HG03457 (cell line): ENCODE data around the gene DAPL1.

ENCODE experiments used
- ATAC-seq: cut with Tn5 transposase; IDR thresholded peaks from one replicate; pipeline ENCODE4 v1.9.1; 2021; ENCODE audit warnings: moderate number of reproducible peaks; ENCODE audit not compliant: unreplicated experiment

The DAPL1 gene

GRCh38 chr2:158776231-158776630 is 18.9 kb upstream of the DAPL1 start:
- no peak for ATAC-seq

- no peak for ATAC-seq
Measured at GRCh38 chr2:158777077-158777476, 18.0 kb upstream of the DAPL1 start.

GRCh38 chr2:158778243-158778642 is 16.9 kb upstream of the DAPL1 start:
- no peak for ATAC-seq

GRCh38 chr2:158779621-158780020 is 15.5 kb upstream of the DAPL1 start:
- ATAC-seq, result no peak

GRCh38 chr2:158781353-158781961 is 13.7 kb upstream of the DAPL1 start:
- ATAC-seq, result no peak

- no peak for ATAC-seq
Measured at GRCh38 chr2:158782136-158782535, 13.0 kb upstream of the DAPL1 start.

GRCh38 chr2:158782616-158783015 is 12.5 kb upstream of the DAPL1 start:
- no peak for ATAC-seq

- no peak for ATAC-seq
Measured at GRCh38 chr2:158783923-158784322, 11.2 kb upstream of the DAPL1 start.

- no peak for ATAC-seq
Measured at GRCh38 chr2:158786897-158787296, 8.2 kb upstream of the DAPL1 start.

- ATAC-seq, result no peak
Measured at GRCh38 chr2:158788951-158789350, 6.2 kb upstream of the DAPL1 start.

GRCh38 chr2:158796652-158797051 is 1.5 kb downstream of the DAPL1 start:
- ATAC-seq, result no peak

- no peak for ATAC-seq
Measured at GRCh38 chr2:158797963-158798700, 3.0 kb downstream of the DAPL1 start.

- no peak for ATAC-seq
Measured at GRCh38 chr2:158799181-158799580, 4.1 kb downstream of the DAPL1 start.

- ATAC-seq, result no peak
Measured at GRCh38 chr2:158803506-158803905, 8.4 kb downstream of the DAPL1 start.

GRCh38 chr2:158805255-158805654 is 10.1 kb downstream of the DAPL1 start:
- ATAC-seq, result no peak

GRCh38 chr2:158805936-158806335 is 10.8 kb downstream of the DAPL1 start:
- ATAC-seq, result no peak

GRCh38 chr2:158806941-158807340 is 11.8 kb downstream of the DAPL1 start:
- no peak for ATAC-seq

- no peak for ATAC-seq
Measured at GRCh38 chr2:158808426-158808825, 13.3 kb downstream of the DAPL1 start.

GRCh38 chr2:158809816-158810215 is 14.7 kb downstream of the DAPL1 start:
- ATAC-seq, result no peak

- no peak for ATAC-seq
Measured at GRCh38 chr2:158810731-158811460, 15.8 kb downstream of the DAPL1 start.

- no peak for ATAC-seq
Measured at GRCh38 chr2:158815166-158815565, 20.0 kb downstream of the DAPL1 start.

- no peak for ATAC-seq
Measured at GRCh38 chr2:158815658-158816057, 20.5 kb downstream of the DAPL1 start.
